ENCODE measurements around the gene GRK1.

GRK1 gene

GRCh38 chr13:113758651-113759524 is 91.9 kb downstream of the GRK1 start, which contains the start of gene TMEM255B:
TSS of gene TMEM255B (plus strand) at chr13:113759226. CDS start at chr13:113759270, 44 bp downstream.
- no peak for DNase-seq (ENCODE audit: low spot score)
- Histone ChIP-seq H3K27me3 (ENCODE audit: insufficient read depth, poor library complexity, severe bottlenecking) (no peaks in the 10 kb centered on the region), H3K4me3 (ENCODE audit: severe bottlenecking) (peak within 1 kb of the TSS; percentile 76), H3K36me3 (ENCODE audit: low read depth) (no peaks in the 10 kb centered on the region), H3K4me1 (ENCODE audit: insufficient read depth, poor library complexity, severe bottlenecking) (peaks cover 7% of the 10 kb centered on the region), H3K27ac (ENCODE audit: poor library complexity, severe bottlenecking) (peak within 1 kb of the TSS; percentile 3), H3K9me3 (ENCODE audit: severe bottlenecking) (no peaks in the 10 kb centered on the region)
- TF ChIP-seq, protein P1, sequence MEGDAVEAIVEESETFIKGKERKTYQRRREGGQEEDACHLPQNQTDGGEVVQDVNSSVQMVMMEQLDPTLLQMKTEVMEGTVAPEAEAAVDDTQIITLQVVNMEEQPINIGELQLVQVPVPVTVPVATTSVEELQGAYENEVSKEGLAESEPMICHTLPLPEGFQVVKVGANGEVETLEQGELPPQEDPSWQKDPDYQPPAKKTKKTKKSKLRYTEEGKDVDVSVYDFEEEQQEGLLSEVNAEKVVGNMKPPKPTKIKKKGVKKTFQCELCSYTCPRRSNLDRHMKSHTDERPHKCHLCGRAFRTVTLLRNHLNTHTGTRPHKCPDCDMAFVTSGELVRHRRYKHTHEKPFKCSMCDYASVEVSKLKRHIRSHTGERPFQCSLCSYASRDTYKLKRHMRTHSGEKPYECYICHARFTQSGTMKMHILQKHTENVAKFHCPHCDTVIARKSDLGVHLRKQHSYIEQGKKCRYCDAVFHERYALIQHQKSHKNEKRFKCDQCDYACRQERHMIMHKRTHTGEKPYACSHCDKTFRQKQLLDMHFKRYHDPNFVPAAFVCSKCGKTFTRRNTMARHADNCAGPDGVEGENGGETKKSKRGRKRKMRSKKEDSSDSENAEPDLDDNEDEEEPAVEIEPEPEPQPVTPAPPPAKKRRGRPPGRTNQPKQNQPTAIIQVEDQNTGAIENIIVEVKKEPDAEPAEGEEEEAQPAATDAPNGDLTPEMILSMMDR (IDR thresholded peaks at IDR 0.05; ENCODE audit: poor library complexity, severe bottlenecking) = peak; percentile 49
- ATAC-seq (ENCODE audit: low read depth) = peak; percentile 94

- Histone ChIP-seq H3K9me3 (ENCODE audit: severe bottlenecking) (no peaks in the 10 kb centered on the region), H3K27me3 (ENCODE audit: insufficient read depth, poor library complexity, severe bottlenecking) (no peaks in the 10 kb centered on the region), H3K4me1 (ENCODE audit: insufficient read depth, poor library complexity, severe bottlenecking) (peaks cover 7% of the 10 kb centered on the region), H3K27ac (ENCODE audit: poor library complexity, severe bottlenecking) (peak overlapping the region; percentile 3), H3K36me3 (ENCODE audit: low read depth) (no peaks in the 10 kb centered on the region), H3K4me3 (ENCODE audit: severe bottlenecking) (peak overlapping the region; percentile 76)
- DNase-seq (ENCODE audit: low spot score) = no peak
- ATAC-seq (ENCODE audit: low read depth) = peak; percentile 32
- TF ChIP-seq, protein P1 (IDR thresholded peaks at IDR 0.05; ENCODE audit: poor library complexity, severe bottlenecking) = no peak
Observed at GRCh38 chr13:113759525-113760137, 92.6 kb downstream of the GRK1 start.

DNA sequence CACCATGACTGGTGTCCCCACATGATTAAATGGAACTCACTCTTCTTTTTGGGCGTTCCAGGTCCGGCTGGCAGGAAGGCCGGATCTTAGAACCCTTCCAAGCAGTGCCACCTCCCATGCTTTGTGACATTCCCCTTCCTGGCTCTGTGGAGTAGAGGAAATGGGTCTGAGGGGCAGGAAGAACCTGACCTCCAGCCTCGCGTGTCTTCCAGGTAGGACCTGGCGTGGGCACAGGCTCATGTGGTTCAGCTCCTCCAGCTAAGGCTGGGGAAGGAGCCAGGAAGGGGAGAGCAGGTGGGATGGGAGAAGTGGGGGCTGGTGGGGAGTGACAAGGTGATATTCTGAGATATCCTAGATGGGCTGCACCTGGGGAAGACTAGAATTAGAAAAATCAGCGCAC is 94.1 kb downstream of the GRK1 start:
- Histone ChIP-seq H3K27ac (ENCODE audit: poor library complexity, severe bottlenecking) (no peak overlapping the region), H3K36me3 (ENCODE audit: low read depth) (no peaks in the 10 kb centered on the region), H3K27me3 (ENCODE audit: insufficient read depth, poor library complexity, severe bottlenecking) (no peaks in the 10 kb centered on the region), H3K9me3 (ENCODE audit: severe bottlenecking) (no peaks in the 10 kb centered on the region), H3K4me1 (ENCODE audit: insufficient read depth, poor library complexity, severe bottlenecking) (peaks cover 7% of the 10 kb centered on the region), H3K4me3 (ENCODE audit: severe bottlenecking) (no peak overlapping the region)
- DNase-seq (ENCODE audit: low spot score) = no peak
- TF ChIP-seq, protein P1 (IDR thresholded peaks at IDR 0.05; ENCODE audit: poor library complexity, severe bottlenecking) = no peak
- ATAC-seq (ENCODE audit: low read depth) = no peak

DNA sequence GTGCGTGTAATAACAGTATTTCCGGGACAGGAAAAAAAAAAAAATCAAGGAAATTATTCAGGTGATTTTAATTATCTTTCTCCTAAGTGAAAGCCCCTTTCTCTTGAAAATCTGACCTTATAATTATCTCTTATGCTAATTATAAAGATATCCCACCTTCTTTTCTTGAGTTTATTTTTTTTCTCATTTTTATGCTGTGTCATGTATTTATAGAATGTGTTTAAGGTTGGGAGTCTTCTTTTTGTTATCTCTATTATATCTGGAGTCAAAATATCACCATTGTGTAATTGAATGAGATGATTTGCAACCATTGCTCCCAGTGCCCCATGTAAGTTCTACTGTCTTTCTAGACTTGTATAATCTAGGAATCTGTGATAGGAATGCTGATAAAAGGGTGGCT is 95.1 kb downstream of the GRK1 start:
- no peaks in the 10 kb centered on the region for H3K27me3 ChIP-seq (ENCODE audit: insufficient read depth, poor library complexity, severe bottlenecking)
- no peak for ATAC-seq (ENCODE audit: low read depth)

More for the DNA sequence above, 95.1 kb downstream of the GRK1 start:
- Histone ChIP-seq H3K4me3 (ENCODE audit: severe bottlenecking) (no peak overlapping the region), H3K4me1 (ENCODE audit: insufficient read depth, poor library complexity, severe bottlenecking) (peaks cover 1% of the 10 kb centered on the region), H3K9me3 (ENCODE audit: severe bottlenecking) (no peaks in the 10 kb centered on the region), H3K27ac (ENCODE audit: poor library complexity, severe bottlenecking) (no peak overlapping the region), H3K36me3 (ENCODE audit: low read depth) (no peaks in the 10 kb centered on the region)
- TF ChIP-seq, protein P1 (IDR thresholded peaks at IDR 0.05; ENCODE audit: poor library complexity, severe bottlenecking) = no peak
- DNase-seq (ENCODE audit: low spot score) = no peak

Data from RWPE2 (cell line).